GM12878 (cell line): ENCODE measurements around the gene PPP2R5B. TPM values are rescaled to one million over a fixed set of nuclear protein-coding genes. Genes with fewer than 3 reads are reported as not detected.

ENCODE experiments used
- CHD1 ChIP-seq: IDR thresholded peaks from 2 replicates; pipeline ENCODE4 v1.6.1; 2012; ENCODE audit warnings: low read depth, low read length, improper control_type of control experiment
- ELK1 ChIP-seq: IDR thresholded peaks from 2 replicates; pipeline ENCODE4 v1.6.1; 2012; ENCODE audit warnings: low read depth, low read length, improper control_type of control experiment
- ESRRA ChIP-seq: IDR thresholded peaks from 2 replicates; pipeline ENCODE4 v1.6.1; 2012; ENCODE audit warnings: mild to moderate bottlenecking, low read length, improper control_type of control experiment
- GABPA ChIP-seq: IDR thresholded peaks from 2 replicates; pipeline ENCODE4 v1.6.1; 2014; ENCODE audit warnings: antibody characterized with exemption, low read depth, mild to moderate bottlenecking, inconsistent platforms
- IKZF1 ChIP-seq: fragments of 450-650 bp; conservative IDR thresholded peaks from 2 replicates; pipeline ENCODE4 v1.6.1; 2017; ENCODE audit warnings: antibody characterized with exemption, mild to moderate bottlenecking
- IRF4 ChIP-seq: IDR thresholded peaks from 2 replicates; pipeline ENCODE4 v1.6.1; 2011; ENCODE audit warnings: low read depth, low read length
- IRF5 ChIP-seq: fragments of 450-650 bp; IDR thresholded peaks from 2 replicates; pipeline ENCODE4 v1.6.1; 2017; ENCODE audit warnings: borderline replicate concordance
- LARP7 ChIP-seq: fragments of 450-650 bp; IDR thresholded peaks from 2 replicates; pipeline ENCODE4 v1.6.1; 2017; ENCODE audit warnings: mild to moderate bottlenecking
- MXI1 ChIP-seq: fragments of 150-350 bp; IDR thresholded peaks from 2 replicates; pipeline ENCODE4 v1.6.1; 2011; ENCODE audit warnings: low read depth, mild to moderate bottlenecking, inconsistent platforms, low read length, improper control_type of control experiment
- MYC ChIP-seq: IDR thresholded peaks from 2 replicates; pipeline ENCODE4 v1.6.1; 2011; ENCODE audit warnings: mild to moderate bottlenecking, low read length, moderate library complexity, inconsistent platforms; ENCODE audit not compliant: insufficient read depth, insufficient replicate concordance, insufficient read length, severe bottlenecking
- NR2C2 ChIP-seq: IDR thresholded peaks from 2 replicates; pipeline ENCODE4 v1.6.1; 2011; ENCODE audit warnings: borderline replicate concordance, low read depth; ENCODE audit not compliant: control insufficient read depth, insufficient read length
- RB1 ChIP-seq: fragments of 450-650 bp; formaldehyde crosslinking; IDR thresholded peaks from 2 replicates; pipeline ENCODE4 v1.6.1; 2017; ENCODE audit warnings: mild to moderate bottlenecking, borderline replicate concordance
- RCOR1 ChIP-seq: conservative IDR thresholded peaks from 2 replicates; pipeline ENCODE4 v1.6.1; 2012; ENCODE audit warnings: low read depth, low read length, improper control_type of control experiment
- SMAD5 ChIP-seq: IDR thresholded peaks from 2 replicates; pipeline ENCODE4 v1.6.1; 2016; ENCODE audit warnings: antibody characterized with exemption, low read depth
- SMC3 ChIP-seq: IDR thresholded peaks from 2 replicates; pipeline ENCODE4 v1.6.1; 2011; ENCODE audit warnings: low read length, improper control_type of control experiment, borderline replicate concordance
- SP1 ChIP-seq: IDR thresholded peaks from one replicate; pipeline ENCODE4 v1.6.1; 2011; ENCODE audit warnings: low read depth, low read length
- ZBED1 ChIP-seq: IDR thresholded peaks from 2 replicates; pipeline ENCODE4 v1.6.1; 2016; ENCODE audit warnings: borderline replicate concordance
- polyA plus RNA-seq, 11 experiments: library from polyadenylated mRNA; depleted of rRNA in 4 of 11; unstranded in 6 of 11; stranded (reverse) in 5 of 11; fragments of >200 nt; fragmentation: Nextera tagmentation in 4 of 11; fragmentation: Illumina TruSeq in 1 of 11; extraction: Ambion mirVana in 4 of 11; extraction: Trizol in 1 of 11; gene quantifications; 1 replicate in 1 of 11; 2 replicates in 10 of 11; pipeline versions ENCODE4 v1.2.1 to v1.2.3, GENCODE V29; 2011 to 2016; ENCODE audit warnings: inconsistent platforms in 2 of 11, missing spikeins in 2 of 11, low read depth in 1 of 11
- total RNA-seq, 4 experiments: library from RNA; depleted of rRNA in 3 of 4; stranded (reverse); fragments of >200 nt in 3 of 4; fragmentation: Illumina TruSeq in 1 of 4; extraction: Trizol in 1 of 4; gene quantifications; 2 replicates each; pipeline versions ENCODE4 v1.2.1 to v1.2.3, GENCODE V29; 2013 to 2021
- TF ChIP-seq, protein P1 (sequence below): IDR thresholded peaks from 2 replicates; pipeline ENCODE4 v1.6.1; 2012; ENCODE audit warnings: improper control_type of control experiment, low read depth, low read length; ENCODE audit not compliant: insufficient replicate concordance
- TF ChIP-seq, protein P2 (sequence below): fragments of 450-650 bp; conservative IDR thresholded peaks from 2 replicates; pipeline ENCODE4 v1.6.1; 2017; ENCODE audit warnings: mild to moderate bottlenecking, moderate library complexity
- TF ChIP-seq, protein P3 (sequence below): IDR thresholded peaks from 2 replicates; pipeline ENCODE4 v1.6.1; 2012; ENCODE audit warnings: low read depth, low read length, improper control_type of control experiment

The PPP2R5B gene
- total and polyA plus RNA-seq, 10 of the 15 experiments (the other 5 are each of a cell fraction or from before 2014, with no cell fraction given) = 0.08 to 6.7 (median 2.0) TPM

- TF ChIP-seq IKZF1 = peak; percentile 89
- peak; percentile 96 for TF ChIP-seq RCOR1
- TF ChIP-seq CHD1 = 0 out of 2 replicates have a peak, but pooled peaks have one; percentile 71
- TF ChIP-seq, protein P1, sequence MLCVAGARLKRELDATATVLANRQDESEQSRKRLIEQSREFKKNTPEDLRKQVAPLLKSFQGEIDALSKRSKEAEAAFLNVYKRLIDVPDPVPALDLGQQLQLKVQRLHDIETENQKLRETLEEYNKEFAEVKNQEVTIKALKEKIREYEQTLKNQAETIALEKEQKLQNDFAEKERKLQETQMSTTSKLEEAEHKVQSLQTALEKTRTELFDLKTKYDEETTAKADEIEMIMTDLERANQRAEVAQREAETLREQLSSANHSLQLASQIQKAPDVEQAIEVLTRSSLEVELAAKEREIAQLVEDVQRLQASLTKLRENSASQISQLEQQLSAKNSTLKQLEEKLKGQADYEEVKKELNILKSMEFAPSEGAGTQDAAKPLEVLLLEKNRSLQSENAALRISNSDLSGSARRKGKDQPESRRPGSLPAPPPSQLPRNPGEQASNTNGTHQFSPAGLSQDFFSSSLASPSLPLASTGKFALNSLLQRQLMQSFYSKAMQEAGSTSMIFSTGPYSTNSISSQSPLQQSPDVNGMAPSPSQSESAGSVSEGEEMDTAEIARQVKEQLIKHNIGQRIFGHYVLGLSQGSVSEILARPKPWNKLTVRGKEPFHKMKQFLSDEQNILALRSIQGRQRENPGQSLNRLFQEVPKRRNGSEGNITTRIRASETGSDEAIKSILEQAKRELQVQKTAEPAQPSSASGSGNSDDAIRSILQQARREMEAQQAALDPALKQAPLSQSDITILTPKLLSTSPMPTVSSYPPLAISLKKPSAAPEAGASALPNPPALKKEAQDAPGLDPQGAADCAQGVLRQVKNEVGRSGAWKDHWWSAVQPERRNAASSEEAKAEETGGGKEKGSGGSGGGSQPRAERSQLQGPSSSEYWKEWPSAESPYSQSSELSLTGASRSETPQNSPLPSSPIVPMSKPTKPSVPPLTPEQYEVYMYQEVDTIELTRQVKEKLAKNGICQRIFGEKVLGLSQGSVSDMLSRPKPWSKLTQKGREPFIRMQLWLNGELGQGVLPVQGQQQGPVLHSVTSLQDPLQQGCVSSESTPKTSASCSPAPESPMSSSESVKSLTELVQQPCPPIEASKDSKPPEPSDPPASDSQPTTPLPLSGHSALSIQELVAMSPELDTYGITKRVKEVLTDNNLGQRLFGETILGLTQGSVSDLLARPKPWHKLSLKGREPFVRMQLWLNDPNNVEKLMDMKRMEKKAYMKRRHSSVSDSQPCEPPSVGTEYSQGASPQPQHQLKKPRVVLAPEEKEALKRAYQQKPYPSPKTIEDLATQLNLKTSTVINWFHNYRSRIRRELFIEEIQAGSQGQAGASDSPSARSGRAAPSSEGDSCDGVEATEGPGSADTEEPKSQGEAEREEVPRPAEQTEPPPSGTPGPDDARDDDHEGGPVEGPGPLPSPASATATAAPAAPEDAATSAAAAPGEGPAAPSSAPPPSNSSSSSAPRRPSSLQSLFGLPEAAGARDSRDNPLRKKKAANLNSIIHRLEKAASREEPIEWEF = peak; percentile 17
- peak; percentile 28; the same call in 1 of the 2 replicates for TF ChIP-seq ZBED1
- peak; percentile 54; the same call in 1 of the 2 replicates for TF ChIP-seq IRF5
- 0 out of 2 replicates have a peak, but pooled peaks have one; percentile 32 for TF ChIP-seq IRF4
- peak; percentile 83 for TF ChIP-seq SP1
- TF ChIP-seq SMC3 = peak; percentile 54
- TF ChIP-seq NR2C2 = no peak
- peak; percentile 11; the same call in 1 of the 2 replicates for TF ChIP-seq ELK1
- TF ChIP-seq GABPA = no peak
- TF ChIP-seq, protein P2, sequence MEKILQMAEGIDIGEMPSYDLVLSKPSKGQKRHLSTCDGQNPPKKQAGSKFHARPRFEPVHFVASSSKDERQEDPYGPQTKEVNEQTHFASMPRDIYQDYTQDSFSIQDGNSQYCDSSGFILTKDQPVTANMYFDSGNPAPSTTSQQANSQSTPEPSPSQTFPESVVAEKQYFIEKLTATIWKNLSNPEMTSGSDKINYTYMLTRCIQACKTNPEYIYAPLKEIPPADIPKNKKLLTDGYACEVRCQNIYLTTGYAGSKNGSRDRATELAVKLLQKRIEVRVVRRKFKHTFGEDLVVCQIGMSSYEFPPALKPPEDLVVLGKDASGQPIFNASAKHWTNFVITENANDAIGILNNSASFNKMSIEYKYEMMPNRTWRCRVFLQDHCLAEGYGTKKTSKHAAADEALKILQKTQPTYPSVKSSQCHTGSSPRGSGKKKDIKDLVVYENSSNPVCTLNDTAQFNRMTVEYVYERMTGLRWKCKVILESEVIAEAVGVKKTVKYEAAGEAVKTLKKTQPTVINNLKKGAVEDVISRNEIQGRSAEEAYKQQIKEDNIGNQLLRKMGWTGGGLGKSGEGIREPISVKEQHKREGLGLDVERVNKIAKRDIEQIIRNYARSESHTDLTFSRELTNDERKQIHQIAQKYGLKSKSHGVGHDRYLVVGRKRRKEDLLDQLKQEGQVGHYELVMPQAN = peak; percentile 97
- peak; percentile 70; the same call in 1 of the 2 replicates for TF ChIP-seq ESRRA
- peak; percentile 69; the same call in 1 of the 2 replicates for TF ChIP-seq RB1
- peak; percentile 70 for TF ChIP-seq MYC
- TF ChIP-seq MXI1 = peak; percentile 92
- TF ChIP-seq, protein P3, sequence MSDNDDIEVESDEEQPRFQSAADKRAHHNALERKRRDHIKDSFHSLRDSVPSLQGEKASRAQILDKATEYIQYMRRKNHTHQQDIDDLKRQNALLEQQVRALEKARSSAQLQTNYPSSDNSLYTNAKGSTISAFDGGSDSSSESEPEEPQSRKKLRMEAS = peak; percentile 66
- peak; percentile 96 for TF ChIP-seq SMAD5
- peak; percentile 37; the same call in 1 of the 2 replicates for TF ChIP-seq LARP7
Observed at GRCh38 chr11:64878494-64879243, 45.8 kb upstream of the PPP2R5B start, which contains the start of gene EHD1 (continued).
